Natural killer cell (primary cell): ENCODE results near the gene C1orf21. TPM values are rescaled to one million over a fixed set of nuclear protein-coding genes. Genes with fewer than 3 reads are reported as not detected.

Experiments
- ATAC-seq, 3 donors: fragments of 150-1000 bp in 2 of 3; fragments of 200-7000 bp in 1 of 3; cut with Tn5 transposase; 1 replicate in 1 of 3; 2 replicates in 2 of 3; pipeline ENCODE4 v1.10.0; 2021; ENCODE audit warnings: mild to moderate bottlenecking in 2 of 3, moderate library complexity in 2 of 3
- DNase-seq, 2 donors: peaks; one replicate each; pipeline versions ENCODE4 v3.0.0 to v3.0.0-alpha.2; 2013 to 2021; ENCODE audit warnings: mixed read lengths in 1 of 2
- H3K27ac ChIP-seq: one replicate; pipeline ENCODE4 v1.5.1; 2013; ENCODE audit warnings: mild to moderate bottlenecking, low read length
- H3K27me3 ChIP-seq: one replicate; pipeline ENCODE4 v1.6.1; 2013; ENCODE audit warnings: low read length; ENCODE audit not compliant: control insufficient read depth, insufficient read depth
- H3K36me3 ChIP-seq: one replicate; pipeline ENCODE4 v1.6.1; 2013; ENCODE audit warnings: low read length; ENCODE audit not compliant: control insufficient read depth, insufficient read depth
- H3K4me1 ChIP-seq: one replicate; pipeline ENCODE4 v1.6.1; 2013; ENCODE audit warnings: low read length; ENCODE audit not compliant: control insufficient read depth, insufficient read depth
- H3K4me3 ChIP-seq: one replicate; pipeline ENCODE4 v1.5.1; 2013; ENCODE audit warnings: low read length
- H3K9me3 ChIP-seq: one replicate; pipeline ENCODE4 v1.6.1; 2013; ENCODE audit warnings: low read length; ENCODE audit not compliant: control insufficient read depth, insufficient read depth
- H3K27ac Mint-ChIP-seq, 2 donors: one replicate each; pipeline ENCODE4 v1.8.0; 2022; ENCODE audit warnings: mild to moderate bottlenecking in 2 of 2, mixed read lengths in 2 of 2, moderate library complexity in 1 of 2
- H3K27me3 Mint-ChIP-seq, 2 donors: one replicate each; pipeline ENCODE4 v1.8.0; 2022; ENCODE audit warnings: low read depth in 2 of 2, mixed read lengths in 2 of 2
- H3K36me3 Mint-ChIP-seq: one replicate; pipeline ENCODE4 v1.8.0; 2022; ENCODE audit warnings: mixed read lengths
- H3K4me1 Mint-ChIP-seq, 2 donors: one replicate each; pipeline ENCODE4 v1.8.0; 2022; ENCODE audit warnings: mixed read lengths in 2 of 2
- H3K4me3 Mint-ChIP-seq: one replicate; pipeline ENCODE4 v1.8.0; 2022; ENCODE audit warnings: mild to moderate bottlenecking, moderate library complexity, mixed read lengths
- H3K9me3 Mint-ChIP-seq, 2 donors: one replicate each; pipeline ENCODE4 v1.8.0; 2022; ENCODE audit warnings: mixed read lengths in 2 of 2
- CTCF ChIP-seq: fragments of 200-600 bp; IDR thresholded peaks from one replicate; pipeline ENCODE4 v1.8.0; 2022; ENCODE audit warnings: antibody characterized with exemption
- WGBS: methylation state at CpG from one replicate; pipeline ENCODE4 v1.1.7; 2013; ENCODE audit warnings: missing lambda C conversion rate; ENCODE audit not compliant: insufficient coverage; 5-methylcytosine and 5-hydroxymethylcytosine counted together
- intact Hi-C: fragments of 100-400 bp; cut with micrococcal nuclease; formaldehyde crosslinking; loops from one replicate; pipeline ENCODE4 v1.14.2; 2022
- total RNA-seq, 4 donors: library from RNA; stranded (reverse); fragments of 120-200 nt in 1 of 4; gene quantifications; one replicate each; pipeline versions ENCODE4 v1.2.3 to v1.2.4, GENCODE V29; 2013 to 2022

C1orf21 gene
- total RNA-seq, 3 donors from 2014 or later (not counting 1 experiment from before 2014, with no cell fraction given) = 84.3 to 111 (median 88.3) TPM

- peaks cover 9% of the 10 kb centered on the region for H3K9me3 ChIP-seq
- Mint-ChIP-seq H3K4me1 (peaks cover 58 to 61% of the 10 kb centered on the region in 2 donors), H3K36me3 (no peaks in the 10 kb centered on the region), H3K4me3 (no peak overlapping the region), H3K9me3 (no peaks in the 10 kb centered on the region), H3K27me3 (no peaks in the 10 kb centered on the region), H3K27ac (peak overlapping the region in 1 of 2 donors; percentile 19)
- TF ChIP-seq CTCF = no peak
- DNase-seq (no peak), ATAC-seq (no peak)
- intact Hi-C loops = no loop called here
- no peak overlapping the region for H3K27ac ChIP-seq
- H3K36me3 ChIP-seq = peaks cover 12% of the 10 kb centered on the region
- H3K4me3 ChIP-seq = no peak overlapping the region
- H3K4me1 ChIP-seq = no peaks in the 10 kb centered on the region
- H3K27me3 ChIP-seq = no peaks in the 10 kb centered on the region
- 95% methylated on average over 2 of the region's 2 CpGs for WGBS
Observed at GRCh38 chr1:184476187-184476586, 89.4 kb downstream of the C1orf21 start.

DNA sequence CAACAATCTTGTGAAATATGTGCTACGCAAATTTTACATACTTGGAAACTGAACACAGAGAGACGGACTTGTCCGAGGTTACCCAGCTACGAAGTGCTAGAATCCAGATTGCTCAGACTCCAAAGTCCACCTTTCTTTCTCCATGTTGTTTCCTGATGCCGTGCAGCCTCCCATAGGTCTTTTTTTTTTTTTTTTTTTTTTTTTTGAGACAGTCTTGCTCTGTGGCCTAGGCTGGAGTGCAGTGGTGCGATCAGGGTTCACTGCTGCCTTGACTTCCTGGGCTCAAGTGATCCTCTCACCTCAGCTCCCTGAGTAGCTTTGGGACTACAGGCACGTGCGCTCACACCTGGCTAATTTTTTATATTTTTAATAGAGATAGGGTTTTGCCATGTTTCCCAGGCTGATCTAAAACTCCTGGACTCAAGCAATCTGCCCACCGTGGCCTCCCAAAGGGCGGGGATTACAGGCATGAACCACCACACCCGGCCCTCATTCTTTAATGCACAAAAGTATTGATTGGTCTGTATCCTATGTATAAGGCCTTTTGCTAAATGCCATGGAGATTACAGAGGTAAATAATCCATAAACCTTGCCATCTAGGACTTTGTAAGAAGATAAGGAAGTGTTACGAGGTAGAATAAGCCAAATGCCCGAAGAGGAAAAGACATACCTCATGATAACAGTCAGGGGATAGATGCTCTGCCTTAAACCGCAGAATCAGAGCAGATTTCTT lies 92.8 kb downstream of the C1orf21 start:
- ATAC-seq (no peak), DNase-seq (no peak)
- H3K27me3 ChIP-seq = no peaks in the 10 kb centered on the region
- Mint-ChIP-seq H3K27ac (peak overlapping the region in 1 of 2 donors; percentile 29), H3K4me3 (no peak overlapping the region), H3K4me1 (peaks cover 57 to 64% of the 10 kb centered on the region in 2 donors), H3K27me3 (no peaks in the 10 kb centered on the region), H3K36me3 (no peaks in the 10 kb centered on the region), H3K9me3 (no peaks in the 10 kb centered on the region)
- H3K4me3 ChIP-seq = no peak overlapping the region
- no peak overlapping the region for H3K27ac ChIP-seq
- intact Hi-C loops = no loop called here
- H3K4me1 ChIP-seq = no peaks in the 10 kb centered on the region
- WGBS = 98% methylated on average over 12 of the region's 14 CpGs
- H3K36me3 ChIP-seq = peaks cover 14% of the 10 kb centered on the region
- TF ChIP-seq CTCF = no peak
- peaks cover 3% of the 10 kb centered on the region for H3K9me3 ChIP-seq

- DNase-seq = no peak
- no peak for ATAC-seq
- peaks cover 58 to 65% of the 10 kb centered on the region in 2 donors for H3K4me1 Mint-ChIP-seq
- 97% methylated on average over 5 of the region's 5 CpGs for WGBS
- Histone ChIP-seq H3K27ac (no peak overlapping the region), H3K4me1 (no peaks in the 10 kb centered on the region), H3K4me3 (no peak overlapping the region), H3K9me3 (no peaks in the 10 kb centered on the region), H3K27me3 (no peaks in the 10 kb centered on the region), H3K36me3 (peaks cover 14% of the 10 kb centered on the region)
- no peaks in the 10 kb centered on the region for H3K36me3 Mint-ChIP-seq
- intact Hi-C loops = no loop called here
- H3K27me3 Mint-ChIP-seq = no peaks in the 10 kb centered on the region
- H3K9me3 Mint-ChIP-seq = no peaks in the 10 kb centered on the region
- peak overlapping the region in 1 of 2 donors; percentile 81 for H3K27ac Mint-ChIP-seq
- H3K4me3 Mint-ChIP-seq = no peak overlapping the region
- no peak for TF ChIP-seq CTCF
Observed at GRCh38 chr1:184480736-184481135, 93.9 kb downstream of the C1orf21 start.

DNA sequence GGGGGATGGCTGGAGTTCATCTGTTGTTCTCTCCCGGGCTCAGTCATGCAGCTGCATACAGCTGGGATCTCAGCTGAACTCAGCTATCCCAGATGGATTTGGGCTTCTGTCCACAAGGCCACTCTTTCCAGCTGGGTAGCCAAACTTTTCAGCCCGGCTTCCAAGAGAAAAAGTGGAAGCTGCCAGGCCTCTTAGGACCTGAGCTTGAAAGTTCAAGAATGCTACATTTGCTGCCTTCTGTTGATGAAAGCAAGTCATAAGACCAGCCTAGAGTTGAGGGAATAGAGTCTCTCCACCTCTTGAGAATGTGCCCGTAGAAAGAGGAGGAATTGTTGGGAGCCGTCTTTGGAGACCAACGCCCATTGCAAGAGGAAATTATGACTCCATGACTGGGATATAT lies 95.3 kb downstream of the C1orf21 start:
- Histone ChIP-seq H3K27me3 (no peaks in the 10 kb centered on the region), H3K36me3 (peaks cover 14% of the 10 kb centered on the region), H3K9me3 (no peaks in the 10 kb centered on the region), H3K4me3 (no peak overlapping the region), H3K4me1 (peaks cover 1% of the 10 kb centered on the region), H3K27ac (no peak overlapping the region)
- Mint-ChIP-seq H3K36me3 (no peaks in the 10 kb centered on the region), H3K9me3 (no peaks in the 10 kb centered on the region), H3K27me3 (no peaks in the 10 kb centered on the region), H3K4me1 (peaks cover 56 to 60% of the 10 kb centered on the region in 2 donors), H3K4me3 (no peak overlapping the region), H3K27ac (no peak overlapping the region)
- no peak for DNase-seq
- 98% methylated on average over 4 of the region's 5 CpGs for WGBS
- no peak for TF ChIP-seq CTCF
- intact Hi-C loops = no loop called here
- ATAC-seq = no peak
